Spleen (tissue), 11 donors: Measurements from ENCODE around the gene ABCB9. TPM values are rescaled to one million over a fixed set of nuclear protein-coding genes. Genes with fewer than 3 reads are reported as not detected.

Experiments
- DNase-seq: peaks from one replicate; pipeline ENCODE4 v3.0.0-alpha.2; 2020
- H3K27ac ChIP-seq, 8 donors: fragments of 200-600 bp; sonication (generic) in 7 of 8; 1 replicate in 4 of 8; 2 replicates in 4 of 8; pipeline versions ENCODE4 v1.5.0 to v1.8.0; 2016 to 2021; ENCODE audit warnings: inconsistent platforms in 4 of 8, mild to moderate bottlenecking in 4 of 8, moderate library complexity in 1 of 8
- H3K27me3 ChIP-seq, 7 donors: fragments of 200-600 bp; sonication (generic) in 6 of 7; replicated peaks in 1 of 7; 1 replicate in 4 of 7; 2 replicates in 3 of 7; pipeline versions ENCODE4 v1.5.0 to v1.8.0; 2016 to 2021; ENCODE audit warnings: inconsistent platforms in 3 of 7, mild to moderate bottlenecking in 1 of 7
- H3K36me3 ChIP-seq, 6 donors: fragments of 200-600 bp; sonication (generic) in 5 of 6; 1 replicate in 4 of 6; 2 replicates in 2 of 6; pipeline versions ENCODE4 v1.5.0 to v1.8.0; 2016 to 2021; ENCODE audit warnings: inconsistent platforms in 2 of 6
- H3K4me1 ChIP-seq, 6 donors: fragments of 200-600 bp; sonication (generic) in 5 of 6; 1 replicate in 3 of 6; 2 replicates in 3 of 6; pipeline versions ENCODE4 v1.5.0 to v1.8.0; 2016 to 2021; ENCODE audit warnings: inconsistent platforms in 3 of 6
- H3K4me3 ChIP-seq, 8 donors: fragments of 200-600 bp; sonication (generic) in 7 of 8; 1 replicate in 4 of 8; 2 replicates in 4 of 8; pipeline versions ENCODE4 v1.5.0 to v1.8.0; 2016 to 2021; ENCODE audit warnings: inconsistent platforms in 4 of 8, mild to moderate bottlenecking in 4 of 8, moderate library complexity in 2 of 8
- H3K9me3 ChIP-seq, 8 donors: fragments of 200-600 bp; sonication (generic) in 7 of 8; 1 replicate in 4 of 8; 2 replicates in 4 of 8; pipeline versions ENCODE4 v1.5.0 to v1.8.0; 2016 to 2021; ENCODE audit warnings: inconsistent platforms in 4 of 8
- POLR2A ChIP-seq, 3 donors: fragments of 450-650 bp; IDR thresholded peaks; one replicate each; pipeline ENCODE4 v1.5.1; 2017; ENCODE audit warnings: antibody characterized with exemption in 3 of 3, mild to moderate bottlenecking in 1 of 3
- POLR2AphosphoS5 ChIP-seq, 3 donors: sonication (generic); formaldehyde crosslinking; IDR thresholded peaks; one replicate each; pipeline ENCODE4 v1.5.1; 2017; ENCODE audit warnings: antibody characterized with exemption in 3 of 3
- WGBS, 5 donors: extraction: QIAGEN DNeasy Blood & Tissue Kit in 3 of 5; methylation state at CpG; one replicate each; pipeline versions ENCODE4 v1.1.5 to v1.1.7; 2013 to 2018; 5-methylcytosine and 5-hydroxymethylcytosine counted together
- intact Hi-C: fragments of 100-400 bp; cut with DNase I; formaldehyde crosslinking; loops from one replicate; pipeline ENCODE4 v1.15.0; 2023; ENCODE audit warnings: low total_unique reads
- polyA plus RNA-seq, 3 donors: library from polyadenylated mRNA; stranded (reverse); fragments of 200-250 nt; gene quantifications; one replicate each; pipeline ENCODE4 v1.2.1, GENCODE V29; 2013
- total RNA-seq, 7 donors: library from RNA; depleted of rRNA in 3 of 7; stranded (reverse); fragments of >200 nt in 3 of 7; fragmentation: NEBNext Ultra II Directional in 4 of 7; extraction: Animal tissue kit (Norgen Biotek cat#: 25700) in 4 of 7; gene quantifications; one replicate each; pipeline versions ENCODE4 v1.1.0 to v1.2.1, GENCODE V29; 2016 to 2021
- TF ChIP-seq, protein P1 (sequence below), 11 experiments: fragments of 200-600 bp in 7 of 11; fragments of 450-650 bp in 4 of 11; sonication (generic) in 4 of 11; IDR thresholded peaks in 8 of 11; conservative IDR thresholded peaks in 3 of 11; 1 replicate in 7 of 11; 2 replicates in 4 of 11; pipeline versions ENCODE4 v1.4.0 to v1.8.0; 2016 to 2021; ENCODE audit warnings: antibody characterized with exemption in 11 of 11, inconsistent platforms in 4 of 11, mild to moderate bottlenecking in 1 of 11
- donor health status: healthy with polysubstance abuse.
- donor health status: DM: no; HTN: no; CAD: no; lungs with moderate emphysema.
- donor health status: DM: no; HTN: no; CAD: no.
- donor health status: Bipolar disorder and iron deficiency.
- donor health status: healthy.
- donor health status: DM: no; HTN: no; CAD: no.
- donor health status: DM: yes; HTN: yes; CAD: no.

Gene ABCB9
- total and polyA plus RNA-seq, 10 donors = 1.5 to 6.2 (median 4.5) TPM

DNA sequence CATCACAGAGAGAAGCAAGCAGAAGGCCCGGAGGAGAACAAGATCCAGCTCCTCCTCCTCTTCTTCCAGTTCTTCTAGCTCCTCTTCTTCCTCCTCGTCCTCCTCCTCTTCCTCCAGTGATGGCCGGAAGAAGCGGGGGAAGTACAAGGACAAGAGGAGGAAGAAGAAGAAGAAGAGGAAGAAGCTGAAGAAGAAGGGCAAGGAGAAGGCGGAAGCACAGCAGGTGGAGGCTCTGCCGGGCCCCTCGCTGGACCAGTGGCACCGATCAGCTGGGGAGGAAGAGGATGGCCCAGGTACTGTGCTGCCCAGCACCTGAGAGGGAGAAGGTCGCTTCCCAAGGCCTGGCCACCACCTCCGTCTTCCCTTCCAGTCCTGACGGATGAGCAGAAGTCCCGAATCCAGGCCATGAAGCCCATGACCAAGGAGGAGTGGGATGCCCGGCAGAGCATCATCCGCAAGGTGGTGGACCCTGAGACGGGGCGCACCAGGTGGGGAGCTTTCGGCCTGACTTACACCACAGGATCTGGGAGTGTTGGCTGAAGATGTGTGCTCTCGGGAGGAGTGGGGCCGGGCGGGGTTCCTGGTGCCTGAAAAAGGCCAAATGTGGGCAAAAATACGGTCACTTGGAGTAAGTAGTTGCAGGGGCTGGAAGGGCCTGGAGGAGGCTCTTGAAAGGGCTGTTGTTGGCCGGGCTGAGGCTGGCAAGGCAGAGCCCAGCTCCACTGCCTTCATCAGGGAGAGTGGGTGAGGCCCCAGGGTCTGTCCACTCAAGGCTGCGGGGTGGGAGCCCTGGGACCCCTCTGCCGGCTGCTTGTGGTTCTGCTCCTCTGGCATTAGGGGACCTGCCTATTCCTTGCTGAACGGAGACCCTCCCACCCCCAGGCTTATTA is 15.6 kb upstream of the ABCB9 start:
- peak overlapping the region; percentile 89 to 95 (median 93) for H3K27ac ChIP-seq
- peak overlapping the region; percentile 83 to 99 (median 96) for H3K4me3 ChIP-seq
- WGBS, 5 donors = 52 to 65% (median 58%) methylated on average over 22 to 25 of the region's 25 CpGs
- intact Hi-C loops = loop anchor here (5.0 to 10.0 kb wide), 2 partner anchors 163 to 250 kb away; partner anchors contain the start of genes MPHOSPH9 and MTRFR
- peaks cover 0 to 64% (median 23%) of the 10 kb centered on the region in 6 donors for H3K36me3 ChIP-seq
- DNase-seq = peak; percentile 76
- no peak for TF ChIP-seq POLR2A (IDR thresholded peaks at IDR 0.05)
- no peak for TF ChIP-seq POLR2AphosphoS5 (IDR thresholded peaks at IDR 0.05)
- TF ChIP-seq, protein P1, sequence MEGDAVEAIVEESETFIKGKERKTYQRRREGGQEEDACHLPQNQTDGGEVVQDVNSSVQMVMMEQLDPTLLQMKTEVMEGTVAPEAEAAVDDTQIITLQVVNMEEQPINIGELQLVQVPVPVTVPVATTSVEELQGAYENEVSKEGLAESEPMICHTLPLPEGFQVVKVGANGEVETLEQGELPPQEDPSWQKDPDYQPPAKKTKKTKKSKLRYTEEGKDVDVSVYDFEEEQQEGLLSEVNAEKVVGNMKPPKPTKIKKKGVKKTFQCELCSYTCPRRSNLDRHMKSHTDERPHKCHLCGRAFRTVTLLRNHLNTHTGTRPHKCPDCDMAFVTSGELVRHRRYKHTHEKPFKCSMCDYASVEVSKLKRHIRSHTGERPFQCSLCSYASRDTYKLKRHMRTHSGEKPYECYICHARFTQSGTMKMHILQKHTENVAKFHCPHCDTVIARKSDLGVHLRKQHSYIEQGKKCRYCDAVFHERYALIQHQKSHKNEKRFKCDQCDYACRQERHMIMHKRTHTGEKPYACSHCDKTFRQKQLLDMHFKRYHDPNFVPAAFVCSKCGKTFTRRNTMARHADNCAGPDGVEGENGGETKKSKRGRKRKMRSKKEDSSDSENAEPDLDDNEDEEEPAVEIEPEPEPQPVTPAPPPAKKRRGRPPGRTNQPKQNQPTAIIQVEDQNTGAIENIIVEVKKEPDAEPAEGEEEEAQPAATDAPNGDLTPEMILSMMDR (IDR thresholded peaks at IDR 0.05 in 8 of 11, conservative IDR thresholded peaks at IDR 0.05 in 3 of 11) = no peak
- H3K27me3 ChIP-seq = no peaks in the 10 kb centered on the region
- H3K9me3 ChIP-seq = no peaks in the 10 kb centered on the region
- peaks cover 45 to 94% (median 84%) of the 10 kb centered on the region in 6 donors for H3K4me1 ChIP-seq

DNA sequence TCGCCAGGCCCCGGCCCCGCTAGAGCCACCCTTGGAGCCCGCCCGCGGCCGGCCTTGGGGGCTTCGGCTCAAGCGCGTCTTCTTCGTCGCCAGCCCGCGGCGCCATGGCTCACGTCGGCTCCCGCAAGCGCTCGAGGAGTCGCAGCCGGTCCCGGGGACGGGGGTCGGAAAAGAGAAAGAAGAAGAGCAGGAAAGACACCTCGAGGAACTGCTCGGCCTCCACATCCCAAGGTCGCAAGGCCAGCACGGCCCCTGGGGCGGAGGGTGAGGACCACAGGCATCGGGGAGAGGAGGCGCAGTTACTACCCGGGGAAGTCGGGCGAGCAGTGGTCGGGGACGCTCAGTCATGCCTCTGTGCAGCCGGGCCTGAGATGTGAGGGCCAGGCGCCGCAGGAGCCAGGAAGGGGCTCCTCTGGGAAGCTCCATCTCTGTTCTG is 14.8 kb upstream of the ABCB9 start:
- intact Hi-C loops = loop anchor here (5.0 to 10.0 kb wide), 2 partner anchors 164 to 251 kb away; partner anchors contain the start of genes MPHOSPH9 and MTRFR
- Histone ChIP-seq H3K4me1 (peaks cover 53 to 95% (median 88%) of the 10 kb centered on the region in 6 donors), H3K36me3 (peaks cover 0 to 60% (median 21%) of the 10 kb centered on the region in 6 donors), H3K9me3 (no peaks in the 10 kb centered on the region), H3K27me3 (no peaks in the 10 kb centered on the region), H3K27ac (peak overlapping the region; percentile 89 to 95 (median 93)), H3K4me3 (peak overlapping the region; percentile 83 to 99 (median 96))
- 0 to 1% (median 0%) methylated on average over 31 to 40 of the region's 40 CpGs for WGBS, 5 donors
- DNase-seq = no peak
- no peak for TF ChIP-seq POLR2A (IDR thresholded peaks at IDR 0.05)
- TF ChIP-seq POLR2AphosphoS5 (IDR thresholded peaks at IDR 0.05) = no peak
- TF ChIP-seq, protein P1 (IDR thresholded peaks at IDR 0.05 in 8 of 11, conservative IDR thresholded peaks at IDR 0.05 in 3 of 11) = peak in 1 of 11 experiments; percentile 5

DNA sequence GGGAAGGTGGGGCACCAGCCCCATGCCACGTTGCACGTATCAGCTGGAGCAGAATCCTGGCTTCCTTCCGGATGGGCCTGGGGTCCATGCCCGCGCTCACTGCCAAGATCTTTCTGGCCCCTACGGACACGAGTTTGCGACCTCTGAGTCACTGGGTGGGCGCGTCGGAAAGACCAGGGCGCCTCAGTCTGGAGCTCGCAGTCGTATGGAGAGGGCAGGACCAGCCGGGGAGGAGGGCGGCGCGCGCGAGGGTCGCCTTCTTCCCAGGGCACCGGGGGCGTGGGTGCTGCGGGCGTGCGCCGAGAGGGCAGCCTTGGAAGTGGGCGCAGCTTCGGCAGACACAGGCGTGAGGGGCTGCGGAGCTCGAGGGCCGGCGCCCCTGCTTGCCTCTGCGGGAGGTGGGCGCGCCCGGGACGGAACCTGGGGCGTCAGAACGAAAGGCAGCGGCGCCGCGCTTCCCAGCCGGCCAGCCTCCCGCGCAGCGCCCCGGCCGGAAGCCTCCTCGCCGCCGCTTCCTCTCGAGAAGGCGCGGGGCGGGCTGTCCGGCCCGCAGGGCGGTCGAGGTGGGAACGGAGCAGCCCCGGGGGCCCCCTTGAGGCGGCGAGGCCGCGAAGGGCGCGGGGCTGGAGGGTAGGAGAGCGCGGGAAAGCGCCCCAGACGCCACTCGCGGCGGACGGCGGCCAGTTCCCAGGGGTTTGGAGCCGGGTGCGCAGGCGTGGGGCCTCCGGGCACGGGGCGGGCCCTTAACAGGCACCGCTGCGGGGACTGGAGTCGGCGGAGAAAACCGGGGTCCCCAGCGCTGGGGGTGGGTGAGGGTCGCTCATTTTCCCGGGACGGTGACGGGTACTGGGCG is 14.1 kb upstream of the ABCB9 start, which contains the start of gene ARL6IP4:
ARL6IP4 (plus strand) TSS at position 499 of the 853 bp plus-strand sequence. CDS start 459 bp downstream, outside the sequence.
- Histone ChIP-seq H3K36me3 (peaks cover 0 to 54% (median 16%) of the 10 kb centered on the region in 6 donors), H3K27ac (peak within 1 kb of the TSS; percentile 89 to 95 (median 93)), H3K4me1 (peaks cover 58 to 95% (median 90%) of the 10 kb centered on the region in 6 donors), H3K9me3 (no peaks in the 10 kb centered on the region), H3K4me3 (peak within 1 kb of the TSS; percentile 83 to 99 (median 96)), H3K27me3 (no peaks in the 10 kb centered on the region)
- WGBS, 5 donors = 0 to 1% (median 0%) methylated on average over 39 to 96 of the region's 96 CpGs
- peak in 1 of 3 donors; percentile 64 for TF ChIP-seq POLR2A (IDR thresholded peaks at IDR 0.05)
- TF ChIP-seq POLR2AphosphoS5 (IDR thresholded peaks at IDR 0.05) = peak; percentile 85 to 88 (median 87)
- TF ChIP-seq, protein P1 (IDR thresholded peaks at IDR 0.05 in 8 of 11, conservative IDR thresholded peaks at IDR 0.05 in 3 of 11) = peak in 4 of 11 experiments; percentile 12 to 29 (median 14)
- intact Hi-C loops = loop anchor here (5.0 to 10.0 kb wide), 2 partner anchors 164 to 252 kb away; partner anchors contain the start of genes MPHOSPH9 and MTRFR
- peak; percentile 95 for DNase-seq
